A673 (cell line): Measurements from ENCODE around the gene OLA1. TPM values are rescaled to one million over a fixed set of nuclear protein-coding genes. Genes with fewer than 3 reads are reported as not detected.

ENCODE experiments used
- BruUV-seq: library from RNA; stranded (reverse); fragments of 400-500 nt; replicated peaks from 2 replicates; lab custom pipeline; 2021; lab: Mats Ljungman, UMichigan
- CTCF ChIA-PET: fragments of 300-600 bp; sonication (Branson Sonifier 250); formaldehyde crosslinking; loops from one replicate; lab custom pipeline; 2022; ENCODE audit warnings: antibody characterized with exemption; lab: Charles Lee
- POLR2A ChIA-PET: fragments of 300-600 bp; sonication (Branson Sonifier 250); formaldehyde crosslinking; loops from one replicate; lab custom pipeline; 2022; ENCODE audit warnings: antibody characterized with exemption; ENCODE audit not compliant: low non-redundant PET; lab: Charles Lee
- DNase-seq: peaks from one replicate; pipeline ENCODE4 v3.0.0-alpha.2; 2015; ENCODE audit warnings: low spot score
- H3K27ac ChIP-seq: fragments of 200-600 bp; sonication (generic); 2 replicates; pipeline ENCODE4 v1.5.1; 2016; ENCODE audit warnings: mixed run types, low read depth, mild to moderate bottlenecking, mixed read lengths, antibody characterized with exemption, low read length; ENCODE audit not compliant: poor library complexity, severe bottlenecking
- H3K27me3 ChIP-seq: fragments of 200-600 bp; sonication (generic); replicated peaks from 2 replicates; pipeline ENCODE4 v1.6.1; 2017; ENCODE audit warnings: mixed run types, low read depth, mild to moderate bottlenecking, mixed read lengths, antibody characterized with exemption, low read length; ENCODE audit not compliant: insufficient read depth, poor library complexity
- H3K36me3 ChIP-seq: fragments of 200-600 bp; sonication (generic); 2 replicates; pipeline ENCODE4 v1.6.1; 2016; ENCODE audit warnings: mixed run types, mild to moderate bottlenecking, mixed read lengths, antibody characterized with exemption, low read length; ENCODE audit not compliant: insufficient read depth, poor library complexity, severe bottlenecking
- H3K4me1 ChIP-seq: fragments of 200-600 bp; sonication (generic); 2 replicates; pipeline ENCODE4 v1.6.1; 2017; ENCODE audit warnings: mixed run types, mild to moderate bottlenecking, mixed read lengths, antibody characterized with exemption, low read length; ENCODE audit not compliant: insufficient read depth, poor library complexity, severe bottlenecking
- H3K4me3 ChIP-seq: fragments of 200-600 bp; sonication (generic); 2 replicates; pipeline ENCODE4 v1.5.1; 2016; ENCODE audit warnings: low read depth, mixed run types, mild to moderate bottlenecking, mixed read lengths, low read length; ENCODE audit not compliant: poor library complexity, severe bottlenecking
- H3K9me3 ChIP-seq: fragments of 200-600 bp; sonication (generic); 2 replicates; pipeline ENCODE4 v1.6.1; 2016; ENCODE audit warnings: mixed run types, low read depth, mild to moderate bottlenecking, mixed read lengths, antibody characterized with exemption, low read length; ENCODE audit not compliant: poor library complexity, severe bottlenecking
- EZH2 ChIP-seq: fragments of 200-600 bp; sonication (generic); IDR thresholded peaks from 2 replicates; pipeline ENCODE4 v1.6.1; 2017; ENCODE audit warnings: borderline replicate concordance, low read depth, mild to moderate bottlenecking, mixed read lengths, antibody characterized with exemption, low read length; ENCODE audit not compliant: poor library complexity, severe bottlenecking
- intact Hi-C: fragments of 100-400 bp; cut with micrococcal nuclease; formaldehyde crosslinking; loops from one replicate; pipeline ENCODE4 v1.10.0; 2022; ENCODE audit not compliant: unreplicated experiment
- total RNA-seq: library from RNA; stranded (reverse); gene quantifications from 2 replicates; pipeline ENCODE4 v1.2.3, GENCODE V29; 2021
- TF ChIP-seq, protein P1 (sequence below): fragments of 300-800, 200-600 bp; sonication (generic); conservative IDR thresholded peaks from 2 replicates; pipeline ENCODE4 v1.5.1; 2017; ENCODE audit warnings: low read depth, mild to moderate bottlenecking, antibody characterized with exemption, low read length, moderate library complexity, mixed read lengths

Gene OLA1
- total RNA-seq, 1 experiment from 2014 or later: 174 TPM

- no TSS peak for BruUV-seq
- TF ChIP-seq, protein P1, sequence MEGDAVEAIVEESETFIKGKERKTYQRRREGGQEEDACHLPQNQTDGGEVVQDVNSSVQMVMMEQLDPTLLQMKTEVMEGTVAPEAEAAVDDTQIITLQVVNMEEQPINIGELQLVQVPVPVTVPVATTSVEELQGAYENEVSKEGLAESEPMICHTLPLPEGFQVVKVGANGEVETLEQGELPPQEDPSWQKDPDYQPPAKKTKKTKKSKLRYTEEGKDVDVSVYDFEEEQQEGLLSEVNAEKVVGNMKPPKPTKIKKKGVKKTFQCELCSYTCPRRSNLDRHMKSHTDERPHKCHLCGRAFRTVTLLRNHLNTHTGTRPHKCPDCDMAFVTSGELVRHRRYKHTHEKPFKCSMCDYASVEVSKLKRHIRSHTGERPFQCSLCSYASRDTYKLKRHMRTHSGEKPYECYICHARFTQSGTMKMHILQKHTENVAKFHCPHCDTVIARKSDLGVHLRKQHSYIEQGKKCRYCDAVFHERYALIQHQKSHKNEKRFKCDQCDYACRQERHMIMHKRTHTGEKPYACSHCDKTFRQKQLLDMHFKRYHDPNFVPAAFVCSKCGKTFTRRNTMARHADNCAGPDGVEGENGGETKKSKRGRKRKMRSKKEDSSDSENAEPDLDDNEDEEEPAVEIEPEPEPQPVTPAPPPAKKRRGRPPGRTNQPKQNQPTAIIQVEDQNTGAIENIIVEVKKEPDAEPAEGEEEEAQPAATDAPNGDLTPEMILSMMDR: no peak
- TF ChIP-seq EZH2: no peak
- Histone ChIP-seq H3K4me3 (no peak overlapping the region), H3K9me3 (no peaks in the 10 kb centered on the region), H3K4me1 (no peaks in the 10 kb centered on the region), H3K27me3 (no peaks in the 10 kb centered on the region), H3K36me3 (no peaks in the 10 kb centered on the region), H3K27ac (no peak overlapping the region)
- intact Hi-C loops: no loop called here
- ChIA-PET POLR2A (no interaction called here), CTCF (no interaction called here)
- no peak for DNase-seq
Measured at GRCh38 chr2:174211954-174212353, 36.4 kb downstream of the OLA1 start.

DNA sequence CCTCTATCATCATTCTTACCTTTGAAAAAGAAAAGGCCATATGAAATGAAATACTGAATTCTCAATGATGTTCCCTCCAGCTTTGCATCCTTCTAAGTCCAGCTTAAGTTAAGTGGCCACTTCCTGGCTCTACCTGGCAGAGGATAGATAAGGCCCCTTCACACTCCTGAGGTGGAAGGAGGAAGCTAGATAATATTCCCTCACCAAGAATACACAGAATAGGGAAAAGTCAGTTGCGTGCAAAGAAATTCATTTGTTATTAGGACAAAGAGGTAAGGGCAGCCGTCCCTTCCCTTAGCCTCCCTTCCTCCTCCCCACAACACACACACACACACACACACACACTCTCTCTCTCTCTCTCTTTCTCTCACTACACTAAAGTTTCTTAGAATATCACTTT lies 37.5 kb downstream of the OLA1 start:
- BruUV-seq: no TSS peak
- H3K27me3 ChIP-seq: no peaks in the 10 kb centered on the region
- intact Hi-C loops: no loop called here
- ChIA-PET CTCF (no interaction called here), POLR2A (no interaction called here)
- H3K36me3 ChIP-seq: no peaks in the 10 kb centered on the region
- H3K4me1 ChIP-seq: no peaks in the 10 kb centered on the region
- no peak overlapping the region for H3K4me3 ChIP-seq
- TF ChIP-seq EZH2: no peak
- TF ChIP-seq, protein P1: no peak
- H3K9me3 ChIP-seq: no peaks in the 10 kb centered on the region
- no peak for DNase-seq
- no peak overlapping the region for H3K27ac ChIP-seq

DNA sequence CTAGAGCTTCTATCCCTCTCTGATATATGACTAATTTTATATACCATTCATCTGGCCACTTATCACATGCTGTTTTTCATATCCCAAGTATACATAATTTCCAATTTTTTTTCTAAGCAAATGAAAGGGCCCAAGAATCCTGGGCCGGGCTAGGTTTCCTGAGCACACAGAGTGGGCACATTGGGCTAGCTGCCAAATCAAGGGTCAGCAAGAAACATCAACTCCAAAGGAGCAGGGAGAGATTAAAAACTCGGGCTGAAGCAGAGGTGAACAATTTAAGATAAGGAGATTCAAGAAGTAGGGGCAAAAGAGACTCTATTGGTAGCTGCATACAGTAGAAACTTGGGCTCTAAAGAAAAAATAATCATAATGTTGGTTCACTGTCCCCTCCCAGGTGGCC lies 39.0 kb downstream of the OLA1 start:
- no peaks in the 10 kb centered on the region for H3K27me3 ChIP-seq
- no peak for TF ChIP-seq EZH2
- TF ChIP-seq, protein P1: no peak
- POLR2A ChIA-PET: no interaction called here
- DNase-seq: no peak
- H3K27ac ChIP-seq: no peak overlapping the region
- no peaks in the 10 kb centered on the region for H3K36me3 ChIP-seq
- H3K9me3 ChIP-seq: no peaks in the 10 kb centered on the region
- no peak overlapping the region for H3K4me3 ChIP-seq
- intact Hi-C loops: no loop called here
- H3K4me1 ChIP-seq: no peaks in the 10 kb centered on the region
- CTCF ChIA-PET: no interaction called here
- no TSS peak for BruUV-seq
